GM23338 (cell line): ENCODE data around the gene PLA2G2A. TPM values are rescaled to one million over a fixed set of nuclear protein-coding genes. Genes with fewer than 3 reads are reported as not detected.

Experiments
- ATAC-seq: fragments of 200-7000 bp; cut with Tn5 transposase; 3 replicates; pipeline ENCODE4 v1.9.1; 2020
- DNase-seq: peaks from one replicate; pipeline ENCODE4 v3.0.0-alpha.2; 2015; ENCODE audit warnings: low spot score
- H2AFZ ChIP-seq: fragments of 200-600 bp; sonication (generic); 2 replicates; pipeline ENCODE4 v1.8.0; 2016; ENCODE audit warnings: antibody characterized with exemption, mild to moderate bottlenecking, moderate library complexity
- H3F3A ChIP-seq: fragments of 200-600 bp; sonication (generic); replicated peaks from 2 replicates; pipeline ENCODE4 v1.8.0; 2017; ENCODE audit warnings: antibody characterized with exemption, mixed run types, low read depth
- H3K27ac ChIP-seq: fragments of 200-600 bp; sonication (generic); 2 replicates; pipeline ENCODE4 v1.6.1; 2016; ENCODE audit warnings: low read depth
- H3K27me3 ChIP-seq: fragments of 200-600 bp; sonication (generic); 2 replicates; pipeline ENCODE4 v1.8.0; 2016; ENCODE audit warnings: mild to moderate bottlenecking, mixed run types, moderate library complexity; ENCODE audit not compliant: insufficient read depth
- H3K36me3 ChIP-seq: fragments of 200-600 bp; sonication (generic); 2 replicates; pipeline ENCODE4 v1.8.0; 2016; ENCODE audit warnings: mild to moderate bottlenecking; ENCODE audit not compliant: insufficient read depth
- H3K4me1 ChIP-seq: fragments of 200-600 bp; sonication (generic); 2 replicates; pipeline ENCODE4 v1.8.0; 2016; ENCODE audit warnings: mild to moderate bottlenecking, moderate library complexity; ENCODE audit not compliant: insufficient read depth
- H3K4me2 ChIP-seq: fragments of 200-600 bp; sonication (generic); 2 replicates; pipeline ENCODE4 v1.7.1; 2017; ENCODE audit warnings: mixed run types
- H3K4me3 ChIP-seq: fragments of 200-600 bp; sonication (generic); 2 replicates; pipeline ENCODE4 v1.6.1; 2016; ENCODE audit warnings: mixed run types
- H3K79me2 ChIP-seq: fragments of 200-600 bp; sonication (generic); replicated peaks from 2 replicates; pipeline ENCODE4 v1.8.0; 2017; ENCODE audit warnings: mild to moderate bottlenecking; ENCODE audit not compliant: insufficient read depth
- H3K9me2 ChIP-seq: fragments of 200-600 bp; sonication (generic); 2 replicates; pipeline ENCODE4 v1.8.0; 2017; ENCODE audit not compliant: insufficient read depth
- H4K20me1 ChIP-seq: fragments of 200-600 bp; sonication (generic); replicated peaks from 2 replicates; pipeline ENCODE4 v1.8.0; 2017; ENCODE audit warnings: mild to moderate bottlenecking; ENCODE audit not compliant: insufficient read depth
- H3K27ac Mint-ChIP-seq: 2 replicates; pipeline ENCODE4 v1.8.0; 2020; ENCODE audit warnings: inconsistent platforms, mild to moderate bottlenecking, moderate library complexity, mixed read lengths
- H3K27me3 Mint-ChIP-seq: 3 replicates; pipeline ENCODE4 v1.8.0; 2022; ENCODE audit warnings: low read depth, mild to moderate bottlenecking, moderate library complexity, mixed read lengths, inconsistent platforms; ENCODE audit not compliant: insufficient read depth, poor library complexity
- H3K36me3 Mint-ChIP-seq: 3 replicates; pipeline ENCODE4 v1.8.0; 2021; ENCODE audit warnings: low read depth, mild to moderate bottlenecking, inconsistent platforms, moderate library complexity, mixed read lengths
- H3K4me1 Mint-ChIP-seq: 3 replicates; pipeline ENCODE4 v1.8.0; 2020; ENCODE audit warnings: mild to moderate bottlenecking, inconsistent platforms, mixed read lengths
- H3K4me3 Mint-ChIP-seq: 3 replicates; pipeline ENCODE4 v1.8.0; 2021; ENCODE audit warnings: moderate library complexity, mild to moderate bottlenecking, inconsistent platforms, mixed read lengths
- H3K9me3 Mint-ChIP-seq: 3 replicates; pipeline ENCODE4 v1.8.0; 2020; ENCODE audit warnings: moderate library complexity, mild to moderate bottlenecking, inconsistent platforms, mixed read lengths
- CREB1 ChIP-seq: fragments of 250-450 bp; sonication (Bioruptor Pico); IDR thresholded peaks from 2 replicates; pipeline ENCODE4 v1.5.0; 2020; ENCODE audit warnings: low read depth, mild to moderate bottlenecking, moderate library complexity
- CTCF ChIP-seq, 2 experiments: fragments of 200-600 bp in 1 of 2; sonication (generic) in 1 of 2; conservative IDR thresholded peaks; 2 replicates each; pipeline versions ENCODE4 v1.5.1 to v1.6.1; 2016 to 2017; ENCODE audit warnings: antibody characterized with exemption in 2 of 2, low read depth in 2 of 2, mild to moderate bottlenecking in 2 of 2, moderate library complexity in 1 of 2
- ETS1 ChIP-seq: IDR thresholded peaks from 2 replicates; pipeline ENCODE4 v1.6.1; 2016; ENCODE audit warnings: antibody characterized with exemption
- EZH2phosphoT487 ChIP-seq: fragments of 200-600 bp; sonication (generic); IDR thresholded peaks from one replicate; pipeline ENCODE4 v1.8.1; 2018; ENCODE audit warnings: antibody characterized with exemption; ENCODE audit not compliant: unreplicated experiment
- POLR2AphosphoS5 ChIP-seq: IDR thresholded peaks from 2 replicates; pipeline ENCODE4 v1.6.1; 2016; ENCODE audit warnings: antibody characterized with exemption, low read depth
- REST ChIP-seq: IDR thresholded peaks from one replicate; pipeline ENCODE4 v1.6.1; 2018; ENCODE audit warnings: antibody characterized with exemption; ENCODE audit not compliant: unreplicated experiment
- ZNF114 ChIP-seq: fragments of 250-450 bp; sonication (Bioruptor Pico); IDR thresholded peaks from 2 replicates; pipeline ENCODE4 v1.5.0; 2020; ENCODE audit warnings: mild to moderate bottlenecking, moderate library complexity
- ZNF331 ChIP-seq: fragments of 250-450 bp; sonication (Bioruptor Pico); IDR thresholded peaks from 2 replicates; pipeline ENCODE4 v1.5.0; 2020; ENCODE audit warnings: low read depth, mild to moderate bottlenecking, moderate library complexity
- polyA plus RNA-seq: library from polyadenylated mRNA; unstranded; fragments of >200 nt; fragmentation: Nextera tagmentation; extraction: Ambion mirVana; gene quantifications from 2 replicates; pipeline ENCODE4 v1.2.1, GENCODE V29; 2016
- total RNA-seq: library from RNA; depleted of rRNA; stranded (reverse); fragments of >200 nt; shearing (Covaris generic); gene quantifications from 2 replicates; pipeline ENCODE4 v1.2.3, GENCODE V29; 2014

PLA2G2A gene
- total and polyA plus RNA-seq, 2 experiments from 2014 or later: 0.55 TPM; not detected in 1

- H3K27ac Mint-ChIP-seq: no peak overlapping the region
- no peak overlapping the region for H3K27ac ChIP-seq
- no peak for TF ChIP-seq ZNF114 (CRISPR knock-in tag)
- TF ChIP-seq EZH2phosphoT487: no peak
- TF ChIP-seq POLR2AphosphoS5: no peak
- no peak for TF ChIP-seq ZNF331 (CRISPR knock-in tag)
- no peak for TF ChIP-seq CREB1 (CRISPR knock-in tag)
- H2AFZ ChIP-seq: no peak overlapping the region
- no peak overlapping the region for H3K4me2 ChIP-seq
- no peaks in the 10 kb centered on the region for H3K4me1 ChIP-seq
- no peaks in the 10 kb centered on the region for H3K79me2 ChIP-seq
- no peak overlapping the region for H3K4me3 Mint-ChIP-seq
- DNase-seq: no peak
- no peaks in the 10 kb centered on the region for H4K20me1 ChIP-seq
- peaks cover 9% of the 10 kb centered on the region for H3K9me2 ChIP-seq
- no peak for ATAC-seq
- peaks cover 3% of the 10 kb centered on the region for H3K27me3 Mint-ChIP-seq
- no peaks in the 10 kb centered on the region for H3K27me3 ChIP-seq
- no peaks in the 10 kb centered on the region; the same call in 2 of the 3 replicates for H3K4me1 Mint-ChIP-seq
- H3F3A ChIP-seq: no peaks in the 10 kb centered on the region
- no peaks in the 10 kb centered on the region for H3K36me3 Mint-ChIP-seq
- H3K36me3 ChIP-seq: no peaks in the 10 kb centered on the region
- no peak overlapping the region for H3K4me3 ChIP-seq
- H3K9me3 Mint-ChIP-seq: 0 out of 3 replicates have a peak, but pooled peaks cover 3% of the 10 kb centered on the region
Measured at GRCh38 chr1:19941206-19941568, 38.2 kb downstream of the PLA2G2A start.

- peak; percentile 39; the same call in 2 of the 3 replicates for ATAC-seq
- Histone ChIP-seq H3K79me2 (no peaks in the 10 kb centered on the region), H3K4me2 (no peak overlapping the region), H3K36me3 (no peaks in the 10 kb centered on the region), H3F3A (no peaks in the 10 kb centered on the region), H2AFZ (no peak overlapping the region), H3K9me2 (peaks cover 10% of the 10 kb centered on the region), H3K4me1 (no peaks in the 10 kb centered on the region), H4K20me1 (no peaks in the 10 kb centered on the region), H3K27me3 (no peaks in the 10 kb centered on the region), H3K4me3 (no peak overlapping the region), H3K27ac (no peak overlapping the region)
- Mint-ChIP-seq H3K9me3 (0 out of 3 replicates have a peak, but pooled peaks cover 3% of the 10 kb centered on the region), H3K36me3 (no peaks in the 10 kb centered on the region), H3K27ac (no peak overlapping the region), H3K4me1 (no peaks in the 10 kb centered on the region; the same call in 2 of the 3 replicates), H3K27me3 (peaks cover 3% of the 10 kb centered on the region), H3K4me3 (no peak overlapping the region)
- DNase-seq: peak; percentile 4
- no peak for TF ChIP-seq EZH2phosphoT487
Measured at GRCh38 chr1:19940486-19941205, 38.8 kb downstream of the PLA2G2A start.

GRCh38 chr1:19938472-19938871 is 40.9 kb downstream of the PLA2G2A start:
- H3K9me3 Mint-ChIP-seq: peaks cover 3% of the 10 kb centered on the region
- no peaks in the 10 kb centered on the region; the same call in 2 of the 3 replicates for H3K4me1 Mint-ChIP-seq
- ATAC-seq: no peak
- no peak overlapping the region for H3K4me3 Mint-ChIP-seq
- Histone ChIP-seq H3K79me2 (no peaks in the 10 kb centered on the region), H3K36me3 (no peaks in the 10 kb centered on the region), H3K27me3 (no peaks in the 10 kb centered on the region), H3K4me2 (no peak overlapping the region), H3F3A (no peaks in the 10 kb centered on the region), H3K27ac (no peak overlapping the region), H2AFZ (no peak overlapping the region), H4K20me1 (no peaks in the 10 kb centered on the region), H3K4me3 (no peak overlapping the region), H3K4me1 (no peaks in the 10 kb centered on the region), H3K9me2 (peaks cover 10% of the 10 kb centered on the region)
- H3K27me3 Mint-ChIP-seq: peaks cover 2% of the 10 kb centered on the region
- DNase-seq: no peak
- H3K36me3 Mint-ChIP-seq: peaks cover 3% of the 10 kb centered on the region; the same call in 1 of the 3 replicates
- no peak overlapping the region for H3K27ac Mint-ChIP-seq
- TF ChIP-seq REST (no peak), CTCF (conservative IDR thresholded peaks at IDR 0.05; ENCODE audit: low read depth in 2 of 2) (no peak), ETS1 (0 out of 2 replicates have a peak, but pooled peaks have one; percentile 22), EZH2phosphoT487 (no peak)
